ENCODE measurements around the gene BOLA2. TPM values are rescaled to one million over a fixed set of nuclear protein-coding genes. Genes with fewer than 3 reads are reported as not detected.

The BOLA2 gene
- 19.2 and 20.2 TPM in 2 replicates for total RNA-seq

GRCh38 chr16:29454269-29454668, at the start of gene BOLA2, which contains the start of gene SLX1B:
BOLA2 (minus strand) TSS chr16:29454351; CDS start chr16:29454253, 98 bp downstream.
SLX1B (plus strand) TSS chr16:29454533.

GRCh38 chr16:29459706-29460646, 5.8 kb upstream of the BOLA2 start, which contains the start of gene SULT1A4:
SULT1A4 (plus strand) TSS chr16:29459913; CDS start chr16:29461386, 1,473 bp downstream.

Other genes starting within 250 kb of the BOLA2 start
- under 0.01 and 1.0 TPM in 2 replicates for gene NPIPB11, start 47.6 kb downstream of the BOLA2 start, total RNA-seq
- 30.6 and 37.0 TPM in 2 replicates for gene SLX1B, start 182 bp upstream of the BOLA2 start, total RNA-seq
- gene SULT1A4, start 5.6 kb upstream of the BOLA2 start, total RNA-seq, result 2.2 and 2.4 TPM in 2 replicates
- 4.5 and 6.1 TPM in 2 replicates for gene NPIPB12, start 52.1 kb upstream of the BOLA2 start, total RNA-seq
- gene SPN, start 208.9 kb upstream of the BOLA2 start, total RNA-seq, result not detected in 2 replicates
- 49.1 and 53.6 TPM in 2 replicates for gene QPRT, start 224.8 kb upstream of the BOLA2 start, total RNA-seq

Measured in bronchus fibroblast of lung (primary cell).